Subcutaneous abdominal adipose tissue (tissue), 5 donors: ENCODE data around the gene SUCLG2.

ENCODE experiments used
- H3K27ac ChIP-seq: one replicate; pipeline ENCODE4 v1.7.0; 2013; ENCODE audit warnings: low read depth, mild to moderate bottlenecking, inconsistent platforms, low read length, moderate library complexity
- H3K27me3 ChIP-seq, 5 donors: one replicate each; pipeline ENCODE4 v1.7.0; 2013; ENCODE audit warnings: low read length in 5 of 5, inconsistent platforms in 1 of 5; ENCODE audit not compliant: control insufficient read depth in 5 of 5, insufficient read depth in 4 of 5
- H3K36me3 ChIP-seq, 5 donors: one replicate each; pipeline ENCODE4 v1.7.0; 2013; ENCODE audit warnings: low read length in 5 of 5; ENCODE audit not compliant: control insufficient read depth in 5 of 5, insufficient read depth in 5 of 5
- H3K4me1 ChIP-seq, 5 donors: one replicate each; pipeline ENCODE4 v1.7.0; 2013; ENCODE audit warnings: low read length in 5 of 5, mild to moderate bottlenecking in 3 of 5, moderate library complexity in 1 of 5; ENCODE audit not compliant: control insufficient read depth in 5 of 5, insufficient read depth in 5 of 5
- H3K4me3 ChIP-seq, 5 donors: one replicate each; pipeline ENCODE4 v1.7.0; 2013; ENCODE audit warnings: low read length in 5 of 5, low read depth in 1 of 5
- H3K9ac ChIP-seq, 5 donors: one replicate each; pipeline ENCODE4 v1.7.0; 2013; ENCODE audit warnings: low read length in 5 of 5, mild to moderate bottlenecking in 4 of 5, moderate library complexity in 3 of 5
- H3K9me3 ChIP-seq, 5 donors: one replicate each; pipeline ENCODE4 v1.7.0; 2013; ENCODE audit warnings: low read length in 5 of 5; ENCODE audit not compliant: control insufficient read depth in 5 of 5
- donor health status: healthy.
- donor health status: healthy.
- donor health status: healthy.
- donor health status: healthy.
- donor health status: healthy.

Gene SUCLG2

DNA sequence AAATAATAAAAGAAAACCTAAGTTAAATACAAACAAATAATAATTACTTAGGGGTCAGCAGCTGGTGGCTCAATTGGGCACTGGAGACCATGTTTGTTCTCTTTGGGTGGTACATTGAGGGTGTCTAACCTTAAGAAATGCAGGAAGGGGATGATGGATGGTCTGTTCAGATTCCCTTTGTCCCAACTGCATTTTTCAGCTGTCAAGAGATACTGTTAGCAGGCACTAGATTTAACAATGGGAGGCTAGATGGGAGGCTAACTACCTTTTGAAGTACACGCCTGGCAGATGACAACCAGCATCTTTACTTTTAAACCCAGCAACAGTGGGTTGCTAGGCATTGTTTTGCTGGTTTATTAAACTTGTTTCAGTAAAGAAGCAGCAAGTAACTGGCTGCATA is 222.5 kb downstream of the SUCLG2 start:
- no peak overlapping the region for H3K9ac ChIP-seq

DNA sequence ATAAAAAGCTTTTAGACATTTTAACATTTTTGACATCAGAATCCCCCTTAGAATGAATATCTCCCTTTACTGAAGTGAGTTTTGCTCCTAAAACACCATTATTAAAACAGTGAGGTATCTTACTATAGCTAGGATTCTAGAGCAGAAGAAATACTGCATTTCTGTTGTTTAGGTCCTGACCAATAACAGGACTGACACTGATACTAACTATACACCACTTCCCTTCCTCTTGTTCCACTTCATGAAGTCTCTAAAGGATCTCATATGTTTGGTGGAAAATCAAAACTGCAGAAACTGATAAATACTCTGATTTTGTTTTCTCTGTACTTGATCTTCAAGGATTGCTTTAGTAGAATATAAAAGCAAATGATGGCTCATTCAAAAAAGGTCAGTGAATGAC is 230.7 kb downstream of the SUCLG2 start:
- Histone ChIP-seq H3K4me3 (no peak overlapping the region), H3K27me3 (no peaks in the 10 kb centered on the region), H3K36me3 (peaks cover 0 to 4% (median 0%) of the 10 kb centered on the region in 5 donors), H3K27ac (no peak overlapping the region), H3K9me3 (peaks cover 3 to 10% (median 6%) of the 10 kb centered on the region in 5 donors), H3K9ac (no peak overlapping the region), H3K4me1 (no peaks in the 10 kb centered on the region)

More for the DNA sequence above, 222.5 kb downstream of the SUCLG2 start:
- Histone ChIP-seq H3K4me3 (no peak overlapping the region), H3K36me3 (peaks cover 0 to 5% (median 3%) of the 10 kb centered on the region in 5 donors), H3K9me3 (no peaks in the 10 kb centered on the region), H3K27ac (no peak overlapping the region), H3K27me3 (no peaks in the 10 kb centered on the region), H3K4me1 (no peaks in the 10 kb centered on the region)

DNA sequence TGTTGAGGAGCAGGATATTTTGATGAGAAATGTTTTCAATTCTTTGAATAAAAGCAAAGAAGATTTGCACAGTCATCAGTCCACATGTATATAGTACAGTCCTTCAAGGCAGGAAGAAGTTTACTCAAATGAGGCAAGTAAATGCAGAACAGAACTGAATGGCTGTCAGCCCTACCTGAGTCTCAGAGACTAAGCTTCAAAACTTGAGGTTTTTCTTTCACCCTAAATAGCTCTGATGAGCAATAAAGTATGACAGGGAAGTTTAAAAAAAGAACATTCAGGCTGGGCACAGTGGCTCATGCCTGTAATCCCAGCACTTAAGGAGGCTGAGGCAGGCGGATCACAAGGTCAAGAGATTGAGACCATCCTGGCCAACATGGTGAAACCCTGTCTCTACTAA is 232.5 kb downstream of the SUCLG2 start:
- no peaks in the 10 kb centered on the region for H3K4me1 ChIP-seq
- H3K36me3 ChIP-seq, result peaks cover 0 to 4% (median 2%) of the 10 kb centered on the region in 5 donors
- H3K4me3 ChIP-seq, result no peak overlapping the region
- H3K9ac ChIP-seq, result no peak overlapping the region
- H3K27ac ChIP-seq, result no peak overlapping the region
- H3K9me3 ChIP-seq, result peaks cover 3 to 10% (median 6%) of the 10 kb centered on the region in 5 donors
- H3K27me3 ChIP-seq, result no peaks in the 10 kb centered on the region

DNA sequence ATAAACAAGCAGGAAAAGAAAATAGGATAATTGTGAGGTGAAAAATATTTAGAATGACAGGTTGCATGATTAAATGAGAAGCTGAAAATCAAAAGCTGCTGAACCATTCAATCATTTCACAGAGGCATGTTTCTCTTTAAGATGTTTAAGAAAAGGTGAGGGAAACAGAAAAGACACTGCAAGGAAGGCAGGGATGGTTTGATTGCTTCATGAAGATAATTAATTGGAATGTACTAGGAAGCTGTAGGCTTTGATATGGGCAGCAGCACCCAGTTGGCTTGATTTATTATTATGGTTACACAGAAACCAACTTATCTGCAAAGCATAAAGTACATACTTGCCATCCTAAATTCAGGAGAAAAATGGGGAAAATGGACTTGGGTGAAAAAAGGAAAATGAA is 234.6 kb downstream of the SUCLG2 start:
- Histone ChIP-seq H3K4me3 (no peak overlapping the region), H3K36me3 (peaks cover 0 to 4% (median 2%) of the 10 kb centered on the region in 5 donors), H3K9me3 (peaks cover 3 to 10% (median 6%) of the 10 kb centered on the region in 5 donors), H3K4me1 (no peaks in the 10 kb centered on the region), H3K9ac (no peak overlapping the region), H3K27ac (no peak overlapping the region), H3K27me3 (no peaks in the 10 kb centered on the region)

DNA sequence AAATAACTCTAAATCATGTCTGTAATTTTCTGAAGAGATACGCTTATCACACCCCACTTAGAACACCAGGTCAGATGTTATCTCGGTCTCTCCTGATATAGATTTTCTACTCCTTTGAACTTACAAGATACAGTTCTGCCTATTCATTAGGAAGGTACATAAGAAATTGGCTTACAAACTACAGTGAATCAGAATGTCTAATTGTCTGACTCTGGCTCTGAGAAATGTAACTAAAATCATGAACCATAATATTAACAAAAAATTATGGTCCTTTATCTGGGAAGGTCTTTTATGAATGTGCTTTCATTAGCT is 235.2 kb downstream of the SUCLG2 start:
- Histone ChIP-seq H3K4me1 (no peaks in the 10 kb centered on the region), H3K27ac (no peak overlapping the region), H3K4me3 (no peak overlapping the region), H3K9ac (no peak overlapping the region), H3K36me3 (peaks cover 0 to 4% (median 2%) of the 10 kb centered on the region in 5 donors), H3K27me3 (no peaks in the 10 kb centered on the region), H3K9me3 (peaks cover 3 to 10% (median 6%) of the 10 kb centered on the region in 5 donors)

DNA sequence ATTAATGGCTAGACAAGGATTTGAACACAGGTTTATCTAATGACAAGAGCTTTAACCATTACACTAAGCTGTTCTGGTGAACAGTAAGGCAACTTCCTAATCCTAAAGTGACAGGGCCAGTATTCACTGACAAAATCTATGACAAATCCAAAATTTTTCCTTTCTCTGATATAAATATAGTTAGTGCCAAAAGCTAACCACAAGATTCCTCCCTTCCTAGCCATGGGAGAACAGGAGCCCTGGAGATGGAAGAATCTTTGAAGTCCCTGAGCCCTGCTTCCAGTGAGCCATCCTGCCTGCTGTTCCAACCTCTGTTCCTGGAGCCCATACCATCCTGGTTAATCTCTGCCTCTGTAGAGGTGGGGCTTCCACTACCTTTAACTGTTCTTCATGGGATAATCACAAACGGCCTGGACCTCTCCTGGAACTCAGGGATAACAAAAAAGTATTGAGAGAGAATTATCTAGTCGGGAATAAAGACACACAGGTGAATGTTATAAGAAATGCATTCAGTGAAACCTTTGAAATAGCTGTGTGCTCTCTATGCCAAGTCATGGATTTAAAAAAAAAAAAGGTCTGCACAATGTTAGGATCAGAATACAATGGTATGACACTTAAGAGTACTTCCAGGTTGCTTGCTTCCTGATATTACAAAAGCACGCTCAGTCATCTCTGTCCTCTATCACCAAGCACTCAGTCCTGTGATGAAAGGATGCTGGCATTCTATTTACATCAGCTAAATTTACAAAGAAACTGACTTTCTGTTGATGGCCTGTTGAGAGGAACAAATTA is 235.8 kb downstream of the SUCLG2 start:
- H3K4me3 ChIP-seq, result no peak overlapping the region
- H3K36me3 ChIP-seq, result peaks cover 0 to 4% (median 2%) of the 10 kb centered on the region in 5 donors
- H3K4me1 ChIP-seq, result no peaks in the 10 kb centered on the region
- H3K27me3 ChIP-seq, result no peaks in the 10 kb centered on the region
- no peak overlapping the region for H3K9ac ChIP-seq
- H3K9me3 ChIP-seq, result peaks cover 3 to 10% (median 6%) of the 10 kb centered on the region in 5 donors
- no peak overlapping the region for H3K27ac ChIP-seq

DNA sequence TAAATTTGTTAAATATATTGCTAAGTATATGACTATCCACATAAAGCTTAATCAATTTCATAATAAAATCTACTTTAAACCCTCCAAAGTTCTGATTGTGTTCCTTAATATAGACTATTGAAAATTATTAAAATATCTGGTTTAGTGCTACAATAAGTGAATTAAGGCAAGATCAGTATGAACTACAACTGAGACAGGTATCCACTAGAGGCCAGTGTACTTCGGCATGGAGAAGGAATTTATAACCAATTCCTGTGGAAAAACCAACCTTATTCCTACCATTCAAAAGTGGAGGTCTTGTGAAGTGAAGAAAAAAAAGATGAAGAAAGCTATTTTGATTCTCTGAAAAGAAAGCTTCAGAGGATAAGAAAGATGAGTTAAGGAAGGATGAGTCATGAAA is 237.7 kb downstream of the SUCLG2 start:
- H3K27ac ChIP-seq, result no peak overlapping the region
- H3K27me3 ChIP-seq, result no peaks in the 10 kb centered on the region
- H3K9me3 ChIP-seq, result peaks cover 3 to 10% (median 6%) of the 10 kb centered on the region in 5 donors
- peaks cover 0 to 3% (median 0%) of the 10 kb centered on the region in 5 donors for H3K36me3 ChIP-seq
- no peak overlapping the region for H3K4me3 ChIP-seq
- no peaks in the 10 kb centered on the region for H3K4me1 ChIP-seq
- H3K9ac ChIP-seq, result no peak overlapping the region

DNA sequence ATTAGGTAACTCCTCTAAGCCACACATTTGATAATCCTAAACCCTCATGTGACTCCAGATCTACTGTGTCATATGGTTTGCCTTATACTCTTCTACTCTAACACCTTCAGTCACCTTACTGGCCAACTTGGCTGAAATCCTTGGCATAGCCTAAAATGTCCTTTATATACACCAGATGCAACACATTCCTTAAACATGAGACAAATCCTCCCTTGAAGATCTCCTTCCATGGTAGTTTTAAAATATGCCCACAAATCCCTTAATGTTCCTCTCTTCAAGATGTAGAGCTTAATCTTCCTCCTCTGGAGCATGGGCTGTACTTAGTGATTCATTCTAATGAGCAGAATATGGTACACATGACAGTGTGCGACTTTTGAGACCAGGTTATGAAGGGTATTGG is 238.9 kb downstream of the SUCLG2 start:
- H3K9me3 ChIP-seq, result peaks cover 3 to 9% (median 6%) of the 10 kb centered on the region in 5 donors
- no peaks in the 10 kb centered on the region for H3K4me1 ChIP-seq
- no peak overlapping the region for H3K27ac ChIP-seq
- no peak overlapping the region for H3K4me3 ChIP-seq
- peaks cover 0 to 3% (median 0%) of the 10 kb centered on the region in 5 donors for H3K36me3 ChIP-seq
- no peak overlapping the region for H3K9ac ChIP-seq
- no peaks in the 10 kb centered on the region for H3K27me3 ChIP-seq

DNA sequence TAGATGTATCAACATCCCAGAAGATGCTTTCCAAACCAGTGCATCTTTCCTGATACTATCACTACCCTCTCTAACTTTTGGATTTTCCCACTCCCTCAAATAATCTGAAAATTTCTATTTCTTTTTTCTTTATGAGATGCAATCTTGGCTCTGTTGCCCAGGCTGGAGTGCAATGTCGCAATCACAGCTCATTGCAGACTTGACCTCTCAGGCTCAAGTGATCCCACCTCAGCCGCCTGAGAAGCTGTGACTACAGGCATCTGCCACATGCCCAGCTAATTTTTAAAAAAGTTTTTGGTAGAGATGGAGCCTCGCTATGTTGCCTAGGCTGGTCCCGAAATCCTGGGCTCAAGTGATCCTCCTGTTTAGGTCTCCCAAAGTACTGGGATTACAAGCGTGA is 239.7 kb downstream of the SUCLG2 start:
- no peak overlapping the region for H3K9ac ChIP-seq
- H3K27me3 ChIP-seq, result no peaks in the 10 kb centered on the region
- H3K36me3 ChIP-seq, result peaks cover 0 to 3% (median 0%) of the 10 kb centered on the region in 5 donors
- peaks cover 0 to 3% (median under 1%) of the 10 kb centered on the region in 5 donors for H3K9me3 ChIP-seq
- no peaks in the 10 kb centered on the region for H3K4me1 ChIP-seq
- H3K27ac ChIP-seq, result no peak overlapping the region
- no peak overlapping the region for H3K4me3 ChIP-seq

DNA sequence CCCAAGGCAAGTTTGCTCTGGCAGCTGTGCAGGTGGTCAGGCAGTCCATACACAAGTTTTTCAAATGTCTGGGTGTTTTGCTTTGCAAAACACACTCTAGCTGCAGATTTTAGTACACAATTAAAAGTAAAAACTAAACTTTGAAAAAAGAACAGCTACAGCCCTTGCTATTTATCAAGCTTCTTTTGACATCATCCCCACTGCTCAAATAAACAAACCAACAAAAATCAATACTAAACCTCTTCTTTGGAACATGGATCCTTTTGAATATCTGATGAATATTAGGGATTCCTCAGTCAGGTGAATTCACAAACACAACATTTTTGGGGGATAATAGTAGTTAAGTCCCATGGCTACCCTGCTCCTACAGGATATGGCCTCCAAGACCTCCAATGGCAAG is 249.2 kb downstream of the SUCLG2 start:
- Histone ChIP-seq H3K36me3 (peaks cover 3 to 22% (median 6%) of the 10 kb centered on the region in 5 donors), H3K4me3 (no peak overlapping the region), H3K27me3 (no peaks in the 10 kb centered on the region), H3K27ac (no peak overlapping the region), H3K9me3 (no peaks in the 10 kb centered on the region), H3K9ac (no peak overlapping the region), H3K4me1 (no peaks in the 10 kb centered on the region)
